Left ventricle myocardium superior (tissue), 1 donor: ENCODE data around the gene USP47. TPM values are rescaled to one million over a fixed set of nuclear protein-coding genes. Genes with fewer than 3 reads are reported as not detected.

ENCODE experiments used
- ATAC-seq: fragments of 200-7000 bp; cut with Tn5 transposase; one replicate; pipeline ENCODE4 v1.9.1; 2020; ENCODE audit warnings: mild to moderate bottlenecking, moderate library complexity
- DNase-seq: peaks from one replicate; pipeline ENCODE4 v3.0.0-alpha.2; 2020
- intact Hi-C: fragments of 100-400 bp; cut with micrococcal nuclease; formaldehyde crosslinking; loops from one replicate; pipeline ENCODE4 v1.11.0; 2022
- total RNA-seq: library from RNA; stranded (reverse); fragmentation: NEBNext Ultra II Directional; extraction: Animal tissue kit (Norgen Biotek cat#: 25700); gene quantifications from one replicate; pipeline ENCODE4 v1.2.1, GENCODE V29; 2021
- donor health status: DM: no; HTN: yes; CAD: no; lungs with severe emphysema.

The USP47 gene
- total RNA-seq, 1 donor from 2014 or later, result 51.5 TPM

- intact Hi-C loops, result no loop called here
- ATAC-seq (no peak), DNase-seq (no peak)
Observed at GRCh38 chr11:12005476-12005875, 163.7 kb downstream of the USP47 start.

GRCh38 chr11:12006552-12007229 is 164.9 kb downstream of the USP47 start:
- ATAC-seq (no peak), DNase-seq (no peak)
- intact Hi-C loops, result no loop called here

GRCh38 chr11:12007230-12007593 is 165.4 kb downstream of the USP47 start:
- intact Hi-C loops, result no loop called here
- no peak for ATAC-seq
- no peak for DNase-seq

GRCh38 chr11:12007769-12008737 is 166.3 kb downstream of the USP47 start, which contains the start of gene DKK3:
DKK3 (minus strand) TSS chr11:12008626; CDS start chr11:12008582, 44 bp downstream.
- DNase-seq (peak; percentile 64), ATAC-seq (peak; percentile 63)
- intact Hi-C loops, result no loop called here

Other genes with a start within 250 kb of the USP47 start
- 25.3 TPM for gene GALNT18, start 220.0 kb upstream of the USP47 start, total RNA-seq
- 657 TPM for gene DKK3, start 166.7 kb downstream of the USP47 start, total RNA-seq